ENCODE data around the gene SLC16A11. TPM values are rescaled to one million over a fixed set of nuclear protein-coding genes. Genes with fewer than 3 reads are reported as not detected.
A peak's percentile ranks its signal among the peaks of the same experiment; 100 is the strongest.
"Not testable (repeated sequence)": the region's sequence is repeated elsewhere in the genome, so short reads cannot be mapped to it uniquely, and the experiment has no call there.

The SLC16A11 gene
- total RNA-seq, 5 donors from 2014 or later (not counting 1 experiment from before 2014, with no cell fraction given) = 1.4 to 2.2 (median 1.8) TPM

DNA sequence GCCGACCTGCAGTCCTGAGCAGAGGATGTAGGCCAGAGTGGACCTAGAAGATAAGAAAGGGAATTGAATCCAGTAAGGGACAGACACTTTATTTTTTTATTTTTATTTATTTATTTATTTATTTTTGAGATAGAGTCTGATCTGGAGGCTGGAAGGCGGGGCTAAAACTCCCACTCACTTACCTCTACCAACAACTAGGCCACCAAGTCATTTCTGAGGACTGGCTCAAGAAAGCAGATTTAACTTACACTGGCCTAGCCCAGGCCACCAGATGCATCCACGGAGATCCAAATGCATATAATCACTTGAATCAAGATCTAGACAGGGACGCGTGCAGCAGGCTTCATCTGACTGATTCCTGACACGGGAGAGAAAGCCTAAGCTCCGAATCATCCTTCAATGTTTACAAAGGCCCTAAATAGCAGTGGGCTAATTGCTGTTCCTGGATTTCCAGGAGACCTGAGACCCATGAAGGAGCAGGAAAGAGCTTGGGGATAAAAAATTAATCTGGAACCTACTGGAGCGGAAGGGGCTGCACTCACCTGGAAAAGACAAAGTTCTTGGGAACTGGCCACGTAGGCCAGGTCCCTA lies 49.1 kb downstream of the SLC16A11 start:
- WGBS (ENCODE audit: insufficient coverage) = 95% methylated on average over 4 of the region's 9 CpGs
- H3K4me1 ChIP-seq (ENCODE audit: control insufficient read depth in 1 of 2, extremely low read depth in 1 of 2, insufficient read depth in 2 of 2, low read length in 2 of 2) = no peaks in the 10 kb centered on the region
- H3K27me3 ChIP-seq (replicated peaks in 1 of 2; ENCODE audit: control insufficient read depth in 2 of 2, extremely low read depth in 1 of 2, insufficient read depth in 2 of 2, low read length in 1 of 2) = no peaks in the 10 kb centered on the region
- peaks cover 8 to 29% of the 10 kb centered on the region in 2 donors for H3K36me3 ChIP-seq (ENCODE audit: control insufficient read depth in 2 of 2, extremely low read depth in 1 of 2, insufficient read depth in 1 of 2, low read length in 1 of 2)
- ChIA-PET POLR2A (no interaction called here), CTCF (no interaction called here)
- H3K27ac Mint-ChIP-seq = no peak overlapping the region
- DNase-seq = no peak
- no peak overlapping the region for H3K4me3 ChIP-seq (ENCODE audit: control insufficient read depth in 1 of 2, extremely low read depth in 1 of 2, low read length in 1 of 2)
- ATAC-seq (replicated peaks in 1 of 4) = no peak
- no peaks in the 10 kb centered on the region for H3K9me3 Mint-ChIP-seq
- peaks cover 20% of the 10 kb centered on the region for H3K36me3 Mint-ChIP-seq
- H3K9me3 ChIP-seq = no peaks in the 10 kb centered on the region
- H3K4me3 Mint-ChIP-seq = no peak overlapping the region
- H3K4me1 Mint-ChIP-seq = peaks cover 0 to 3% (median 2%) of the 10 kb centered on the region in 3 donors
- H3K27ac ChIP-seq (ENCODE audit: low read length) = no peak overlapping the region
- no peaks in the 10 kb centered on the region for H3K27me3 Mint-ChIP-seq

DNA sequence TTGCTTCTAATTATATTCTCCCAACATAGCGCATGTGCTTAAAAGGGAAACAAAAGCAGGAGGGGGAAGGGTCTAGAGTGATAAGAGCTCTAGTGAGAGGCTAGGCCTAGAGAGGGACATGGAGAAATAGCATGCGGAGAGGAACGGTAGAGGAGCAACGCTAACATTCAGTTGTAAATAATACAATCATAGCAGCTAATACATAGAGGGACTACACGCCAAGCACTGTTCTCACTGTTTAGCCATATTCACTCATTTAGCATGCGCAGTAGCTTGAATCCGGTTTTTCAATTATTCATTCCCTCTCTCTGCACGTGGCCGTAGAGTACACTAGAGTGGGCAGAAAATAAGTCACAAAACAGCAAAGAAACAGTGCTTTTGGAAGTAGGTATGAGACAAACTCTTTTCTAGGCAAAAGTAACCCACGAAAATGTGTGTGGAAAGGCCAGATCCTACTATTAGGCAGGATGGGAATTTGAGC lies 49.7 kb downstream of the SLC16A11 start:
- Mint-ChIP-seq H3K27ac (peak overlapping the region in 1 of 2 donors; percentile 1), H3K27me3 (no peaks in the 10 kb centered on the region), H3K36me3 (peaks cover 14% of the 10 kb centered on the region), H3K4me1 (peaks cover 0 to 3% (median 2%) of the 10 kb centered on the region in 3 donors), H3K4me3 (no peak overlapping the region), H3K9me3 (no peaks in the 10 kb centered on the region)
- WGBS (ENCODE audit: insufficient coverage) = 90% methylated on average over 2 of the region's 10 CpGs
- Histone ChIP-seq H3K27me3 (replicated peaks in 1 of 2; ENCODE audit: control insufficient read depth in 2 of 2, extremely low read depth in 1 of 2, insufficient read depth in 2 of 2, low read length in 1 of 2) (no peaks in the 10 kb centered on the region), H3K36me3 (ENCODE audit: control insufficient read depth in 2 of 2, extremely low read depth in 1 of 2, insufficient read depth in 1 of 2, low read length in 1 of 2) (peaks cover 4 to 23% of the 10 kb centered on the region in 2 donors), H3K9me3 (no peaks in the 10 kb centered on the region), H3K4me1 (ENCODE audit: control insufficient read depth in 1 of 2, extremely low read depth in 1 of 2, insufficient read depth in 2 of 2, low read length in 2 of 2) (no peaks in the 10 kb centered on the region), H3K27ac (ENCODE audit: low read length) (no peak overlapping the region), H3K4me3 (ENCODE audit: control insufficient read depth in 1 of 2, extremely low read depth in 1 of 2, low read length in 1 of 2) (no peak overlapping the region)
- ChIA-PET CTCF (no interaction called here), POLR2A (no interaction called here)
- ATAC-seq (replicated peaks in 1 of 4) (no peak), DNase-seq (no peak)

DNA sequence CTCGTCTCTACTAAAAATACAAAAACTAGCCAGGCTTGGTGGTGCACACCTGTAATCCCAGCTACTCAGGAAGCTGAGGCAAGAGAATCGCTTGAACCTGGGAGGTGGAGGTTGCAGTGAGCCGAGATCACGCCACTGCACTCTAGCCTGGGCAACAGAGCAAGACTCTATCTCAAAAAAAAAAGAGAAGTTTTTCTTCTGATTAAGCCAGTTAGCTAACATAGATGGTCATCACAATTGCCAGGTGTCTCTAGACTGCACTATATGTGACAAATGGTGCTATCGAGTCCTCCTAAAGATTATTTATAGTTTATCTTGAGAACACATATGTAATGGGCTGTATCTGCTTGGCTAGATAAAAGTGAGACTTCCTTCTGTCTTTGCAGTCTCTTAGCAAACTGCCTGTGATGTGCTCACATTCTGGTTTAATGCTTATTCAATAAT lies 50.3 kb downstream of the SLC16A11 start:
- H3K4me1 Mint-ChIP-seq; H3K9me3 Mint-ChIP-seq; H3K4me3 Mint-ChIP-seq; H3K4me1 ChIP-seq (ENCODE audit: control insufficient read depth in 1 of 2, extremely low read depth in 1 of 2, insufficient read depth in 2 of 2, low read length in 2 of 2); DNase-seq; H3K27ac ChIP-seq (ENCODE audit: low read length); POLR2A ChIA-PET; ATAC-seq (replicated peaks in 1 of 4); CTCF ChIA-PET; H3K27me3 ChIP-seq (replicated peaks in 1 of 2; ENCODE audit: control insufficient read depth in 2 of 2, extremely low read depth in 1 of 2, insufficient read depth in 2 of 2, low read length in 1 of 2); H3K27me3 Mint-ChIP-seq; H3K9me3 ChIP-seq; H3K4me3 ChIP-seq (ENCODE audit: control insufficient read depth in 1 of 2, extremely low read depth in 1 of 2, low read length in 1 of 2): not testable (repeated sequence)
- H3K36me3 Mint-ChIP-seq = peaks cover 11% of the 10 kb centered on the region
- 83% methylated on average over 3 of the region's 5 CpGs for WGBS (ENCODE audit: insufficient coverage)
- peak overlapping the region in 1 of 2 donors; percentile 1 for H3K27ac Mint-ChIP-seq
- peaks cover 0 to 18% of the 10 kb centered on the region in 2 donors for H3K36me3 ChIP-seq (ENCODE audit: control insufficient read depth in 2 of 2, extremely low read depth in 1 of 2, insufficient read depth in 1 of 2, low read length in 1 of 2)

Other genes starting within 250 kb of the SLC16A11 start
- not detected for gene TEKT1, start 212.4 kb downstream of the SLC16A11 start, total RNA-seq
- gene ALOX12, start 48.0 kb downstream of the SLC16A11 start, total RNA-seq = under 1 TPM in 3 of 5 donors, not detected in 2; 0.12 to 0.78 (median 0.13) TPM
- gene RNASEK, start 31.5 kb downstream of the SLC16A11 start, total RNA-seq = 100 to 1,000 TPM in 4 of 5 donors, 10 to 100 TPM in 1; 98.3 to 160 (median 133) TPM
- under 1 TPM in 1 of 5 donors, not detected in 4; 0.53 TPM for gene BCL6B, start 21.0 kb downstream of the SLC16A11 start, total RNA-seq
- gene SLC16A13, start 8.1 kb downstream of the SLC16A11 start, total RNA-seq = 10 to 100 TPM in 3 of 5 donors, 1 to 10 TPM in 2; 3.8 to 17.6 (median 15.4) TPM
- gene CLEC10A, start 36.2 kb upstream of the SLC16A11 start, total RNA-seq = not detected
- gene ASGR2, start 70.7 kb upstream of the SLC16A11 start, total RNA-seq = under 1 TPM in 4 of 5 donors, not detected in 1; 0.25 to 0.55 (median 0.47) TPM
- 1 to 10 TPM in 2 of 5 donors, under 1 TPM in 3; 0.60 to 1.8 (median 0.82) TPM for gene ASGR1, start 135.3 kb upstream of the SLC16A11 start, total RNA-seq
- 10 to 100 TPM in 2 of 5 donors, 1 to 10 TPM in 3; 8.1 to 13.6 (median 9.3) TPM for gene DLG4, start 175.7 kb upstream of the SLC16A11 start, total RNA-seq
- gene ACADVL, start 175.8 kb upstream of the SLC16A11 start, total RNA-seq = 100 to 1,000 TPM; 275 to 424 (median 385) TPM
- 10 to 100 TPM; 48.2 to 76.3 (median 70.4) TPM for gene DVL2, start 190.4 kb upstream of the SLC16A11 start, total RNA-seq
- gene PHF23, start 195.4 kb upstream of the SLC16A11 start, total RNA-seq = 10 to 100 TPM; 13.3 to 51.6 (median 43.5) TPM
- 100 to 1,000 TPM; 197 to 278 (median 276) TPM for gene GABARAP, start 198.4 kb upstream of the SLC16A11 start, total RNA-seq
- gene CTDNEP1, start 207.6 kb upstream of the SLC16A11 start, total RNA-seq = 100 to 1,000 TPM; 109 to 131 (median 125) TPM
- gene ELP5, start 208.1 kb upstream of the SLC16A11 start, total RNA-seq = 10 to 100 TPM; 29.8 to 35.9 (median 33.3) TPM
- gene CLDN7, start 218.4 kb upstream of the SLC16A11 start, total RNA-seq = 1 to 10 TPM; 2.4 to 5.9 (median 2.9) TPM
- gene SLC2A4, start 237.6 kb upstream of the SLC16A11 start, total RNA-seq = under 1 TPM in 1 of 5 donors, not detected in 4; 0.06 TPM